ENCODE data around the gene LMTK3.
A peak's percentile ranks its signal among the peaks of the same experiment; 100 is the strongest.
"Not testable (repeated sequence)": the region's sequence is repeated elsewhere in the genome, so short reads cannot be mapped to it uniquely, and the experiment has no call there.

Gene LMTK3

GRCh38 chr19:48486706-48487105, 24.9 kb downstream of the LMTK3 start:
- DNase-seq (ENCODE audit: low spot score) = not testable (repeated sequence)

GRCh38 chr19:48484931-48485612, 26.6 kb downstream of the LMTK3 start:
- DNase-seq (ENCODE audit: low spot score) = no peak

GRCh38 chr19:48484247-48484893, 27.3 kb downstream of the LMTK3 start:
- DNase-seq (ENCODE audit: low spot score) = no peak

GRCh38 chr19:48483301-48483700, 28.3 kb downstream of the LMTK3 start:
- DNase-seq (ENCODE audit: low spot score) = no peak

GRCh38 chr19:48481846-48482639, 29.6 kb downstream of the LMTK3 start:
- DNase-seq (ENCODE audit: low spot score) = no peak

GRCh38 chr19:48480558-48481500, 30.8 kb downstream of the LMTK3 start:
- peak; percentile 58 for DNase-seq (ENCODE audit: low spot score)

- DNase-seq (ENCODE audit: low spot score) = no peak
Measured at GRCh38 chr19:48480183-48480557, 31.5 kb downstream of the LMTK3 start.

- DNase-seq (ENCODE audit: low spot score) = no peak
Measured at GRCh38 chr19:48479686-48480085, 31.9 kb downstream of the LMTK3 start.

GRCh38 chr19:48478339-48479256, 33.0 kb downstream of the LMTK3 start:
- DNase-seq (ENCODE audit: low spot score) = no peak

- no peak for DNase-seq (ENCODE audit: low spot score)
Measured at GRCh38 chr19:48477698-48478338, 33.8 kb downstream of the LMTK3 start.

- no peak for DNase-seq (ENCODE audit: low spot score)
Measured at GRCh38 chr19:48477067-48477685, 34.5 kb downstream of the LMTK3 start.

- DNase-seq (ENCODE audit: low spot score) = no peak
Measured at GRCh38 chr19:48476176-48476575, 35.5 kb downstream of the LMTK3 start.

GRCh38 chr19:48475369-48476068, 36.1 kb downstream of the LMTK3 start:
- no peak for DNase-seq (ENCODE audit: low spot score)

GRCh38 chr19:48474084-48474592, 37.5 kb downstream of the LMTK3 start:
- DNase-seq (ENCODE audit: low spot score) = no peak

GRCh38 chr19:48473161-48473966, 38.3 kb downstream of the LMTK3 start:
- no peak for DNase-seq (ENCODE audit: low spot score)

GRCh38 chr19:48471836-48472235, 39.8 kb downstream of the LMTK3 start:
- DNase-seq (ENCODE audit: low spot score) = no peak

GRCh38 chr19:48470856-48471255, 40.8 kb downstream of the LMTK3 start:
- DNase-seq (ENCODE audit: low spot score) = no peak

Measured in activated CD4-positive, alpha-beta T cell treated with anti-CD3 and anti-CD28 coated beads, Interleukin-2, Interleukin-4, amounts not matched to agents 100 ng/mL and 50 ng/mL, durations not matched to agents 16 hours and 8 hours (primary cell).